GM18505 (cell line): ENCODE data around the gene MSL3B.

Experiments
- ATAC-seq: cut with Tn5 transposase; IDR thresholded peaks from one replicate; pipeline ENCODE4 v1.9.1; 2021; ENCODE audit not compliant: unreplicated experiment
- POLR2A ChIP-seq: IDR thresholded peaks from 4 replicates; pipeline ENCODE4 v1.6.1; 2011; ENCODE audit warnings: borderline replicate concordance; ENCODE audit not compliant: insufficient read depth, insufficient read length; ENCODE audit errors: extremely low read depth

The MSL3B gene

GRCh38 chr2:233848276-233848675 is 19.9 kb downstream of the MSL3B start:
- no peak for ATAC-seq
- no peak for TF ChIP-seq POLR2A

DNA sequence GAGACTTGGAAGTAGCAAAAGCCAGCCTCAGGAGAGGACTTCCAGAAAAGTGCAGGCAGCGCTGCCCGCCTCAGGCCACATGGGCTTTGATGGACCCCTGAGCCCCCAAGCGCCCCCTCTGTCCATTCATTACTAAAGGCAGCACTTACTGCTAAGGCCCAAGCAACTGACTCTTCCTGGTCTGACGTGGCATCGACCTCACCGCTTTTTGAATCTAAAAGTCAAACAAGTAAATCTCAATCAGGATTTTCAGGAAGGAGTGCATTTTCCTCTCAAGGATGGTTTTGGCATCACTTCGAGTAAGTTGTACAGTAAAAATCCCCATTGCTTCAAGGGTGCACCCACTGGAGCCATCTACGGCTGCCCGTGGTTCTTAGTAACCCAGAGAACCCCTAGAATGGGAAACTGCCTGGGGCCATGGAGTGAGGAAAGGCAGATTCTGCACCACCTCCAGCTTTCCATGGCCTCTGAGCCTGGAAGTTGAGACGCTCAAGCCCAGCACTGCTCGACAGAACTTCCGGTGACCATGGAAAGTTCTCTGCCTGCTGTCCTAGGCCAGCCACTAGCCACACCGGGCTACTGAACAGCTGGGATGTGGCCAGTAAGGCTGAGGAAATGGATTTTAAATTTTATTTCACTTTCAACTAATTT is 20.8 kb downstream of the MSL3B start:
- TF ChIP-seq POLR2A, result no peak
- ATAC-seq, result no peak

DNA sequence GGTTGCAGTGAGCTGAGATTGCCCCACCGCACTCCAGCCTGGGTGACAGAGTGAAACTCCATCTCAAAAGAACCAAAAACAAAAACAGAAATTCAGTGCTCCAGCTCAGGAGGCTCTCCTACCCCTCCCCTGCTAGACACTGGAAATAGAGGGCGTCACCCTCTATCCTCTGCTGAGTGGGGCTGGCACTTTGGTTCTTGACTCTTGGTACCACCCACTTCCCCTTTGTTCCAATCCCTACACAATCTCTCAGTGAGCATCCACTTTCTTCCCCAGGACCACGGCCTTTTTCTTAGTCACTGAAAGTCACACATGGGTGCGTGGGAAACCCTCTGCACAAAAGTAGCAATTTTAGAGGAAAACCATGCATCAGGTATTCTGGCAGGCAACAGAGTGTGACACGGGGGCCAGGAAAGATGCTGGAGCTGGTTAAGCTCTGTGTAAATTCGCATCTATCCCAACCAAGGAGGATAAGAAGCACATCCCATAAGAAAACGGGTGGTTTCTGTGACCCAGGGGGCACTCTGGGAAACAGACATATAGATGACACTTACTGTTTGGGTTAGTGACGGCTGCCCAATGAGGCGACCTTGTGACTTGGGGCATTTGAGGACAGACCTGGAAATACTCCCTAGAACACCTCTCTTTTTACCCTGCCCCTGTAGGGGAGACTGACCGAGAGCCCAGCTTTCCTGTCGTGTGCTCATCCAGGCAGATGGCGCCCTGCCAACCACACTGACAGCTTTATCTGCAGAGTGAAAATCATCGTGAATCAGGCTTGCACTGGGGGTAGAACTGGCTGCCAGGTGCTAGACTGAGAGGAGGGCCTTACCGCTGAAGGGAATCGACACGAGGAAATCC is 21.6 kb downstream of the MSL3B start:
- no peak for ATAC-seq
- TF ChIP-seq POLR2A, result no peak

DNA sequence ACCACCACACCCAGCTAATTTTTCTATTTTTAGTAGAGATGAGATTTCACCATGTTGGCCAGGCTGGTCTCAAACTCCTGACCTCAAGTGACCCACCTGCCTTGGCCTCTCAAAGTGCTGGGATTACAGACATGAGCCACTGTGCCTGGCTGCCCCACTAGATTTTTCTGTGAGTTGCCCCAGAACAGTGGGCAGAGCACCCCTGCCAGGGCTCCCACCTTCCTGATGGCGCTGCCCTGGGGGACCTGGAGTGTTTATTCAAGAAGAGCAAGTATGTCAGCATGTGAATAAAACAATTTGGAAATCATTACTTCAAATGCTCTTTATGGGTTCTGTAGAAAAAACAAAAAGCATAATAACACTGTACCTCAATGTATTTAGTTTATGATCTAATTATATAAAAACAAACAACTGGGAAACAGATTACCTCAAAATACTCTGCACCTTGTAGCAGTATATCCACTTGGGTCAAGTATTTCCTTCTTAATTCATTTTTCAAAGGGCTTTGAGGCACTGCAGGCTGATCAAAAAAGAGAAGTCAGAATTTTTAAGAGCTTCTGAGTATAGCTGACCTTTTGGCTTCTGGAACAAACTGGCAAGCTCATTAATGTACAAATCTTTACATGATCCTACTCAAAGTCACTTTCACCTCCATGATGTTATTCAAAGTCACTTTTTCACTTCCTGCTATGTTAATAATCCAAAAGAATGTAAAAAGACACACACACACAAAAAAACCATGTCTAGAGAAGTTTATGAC is 22.7 kb downstream of the MSL3B start:
- ATAC-seq, result no peak
- no peak for TF ChIP-seq POLR2A

GRCh38 chr2:233844836-233845235 is 23.4 kb downstream of the MSL3B start:
- ATAC-seq, result no peak
- TF ChIP-seq POLR2A, result no peak

- TF ChIP-seq POLR2A, result no peak
- ATAC-seq, result no peak
These were observed 23.9 kb downstream of the MSL3B start for GRCh38 chr2:233844064-233844807.

DNA sequence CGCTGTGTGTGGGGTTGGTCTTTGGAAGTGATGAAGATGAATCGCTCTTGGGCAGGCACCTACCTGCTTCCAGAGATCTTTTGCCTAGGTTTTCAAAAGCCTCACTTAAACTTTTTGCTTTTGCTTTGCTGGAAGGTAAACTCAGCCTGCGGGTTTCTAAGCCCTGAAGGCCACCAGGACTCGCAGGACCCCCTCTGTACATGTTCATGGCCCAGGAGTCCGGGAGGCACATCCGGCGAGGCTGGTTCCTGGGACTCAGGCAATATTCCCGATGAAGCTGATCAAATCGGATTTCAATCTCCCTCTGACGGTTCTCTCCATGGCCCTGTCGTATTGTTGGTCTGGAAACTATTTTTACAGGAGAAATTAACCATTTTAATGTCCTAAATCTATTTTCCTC is 27.0 kb downstream of the MSL3B start:
- ATAC-seq, result no peak
- TF ChIP-seq POLR2A, result no peak

DNA sequence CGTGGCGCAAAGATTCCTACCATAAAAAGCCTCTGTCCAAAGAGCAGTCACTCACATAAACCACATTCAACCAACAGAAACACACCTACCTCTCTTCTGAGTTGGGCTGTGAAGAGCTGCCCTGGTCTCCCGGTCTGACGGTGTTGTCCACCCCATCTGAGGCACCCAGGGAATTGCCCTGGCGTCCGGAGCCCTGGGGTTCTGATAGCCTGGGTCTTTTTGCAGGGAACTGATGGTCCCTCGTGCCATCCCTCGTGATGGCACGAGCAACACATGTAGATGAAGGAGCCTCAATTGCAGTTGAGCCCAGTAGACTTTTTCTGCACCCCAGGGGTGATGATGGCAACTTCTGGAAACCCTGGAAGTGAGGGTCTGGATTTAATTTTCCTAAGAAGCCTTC is 27.7 kb downstream of the MSL3B start:
- ATAC-seq, result no peak
- TF ChIP-seq POLR2A, result no peak

DNA sequence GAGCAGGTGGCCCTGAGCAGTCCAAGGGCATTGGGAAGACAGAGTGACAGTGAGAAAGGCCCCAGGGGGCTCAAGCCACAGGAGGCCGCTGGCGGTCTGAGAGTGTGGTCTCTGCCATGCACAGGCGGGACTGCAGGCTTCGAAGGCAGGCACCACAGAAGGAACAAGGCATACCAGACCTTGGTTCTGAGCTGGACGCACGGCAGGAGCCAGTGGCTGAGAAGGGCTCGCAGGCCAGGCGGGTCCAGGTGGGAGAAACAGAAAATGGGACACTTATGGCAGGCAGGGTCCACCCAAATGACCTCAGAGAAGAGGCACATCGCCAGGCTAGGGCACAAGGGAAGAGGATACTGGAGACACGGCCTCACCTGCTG is 28.8 kb downstream of the MSL3B start:
- ATAC-seq, result no peak
- no peak for TF ChIP-seq POLR2A

DNA sequence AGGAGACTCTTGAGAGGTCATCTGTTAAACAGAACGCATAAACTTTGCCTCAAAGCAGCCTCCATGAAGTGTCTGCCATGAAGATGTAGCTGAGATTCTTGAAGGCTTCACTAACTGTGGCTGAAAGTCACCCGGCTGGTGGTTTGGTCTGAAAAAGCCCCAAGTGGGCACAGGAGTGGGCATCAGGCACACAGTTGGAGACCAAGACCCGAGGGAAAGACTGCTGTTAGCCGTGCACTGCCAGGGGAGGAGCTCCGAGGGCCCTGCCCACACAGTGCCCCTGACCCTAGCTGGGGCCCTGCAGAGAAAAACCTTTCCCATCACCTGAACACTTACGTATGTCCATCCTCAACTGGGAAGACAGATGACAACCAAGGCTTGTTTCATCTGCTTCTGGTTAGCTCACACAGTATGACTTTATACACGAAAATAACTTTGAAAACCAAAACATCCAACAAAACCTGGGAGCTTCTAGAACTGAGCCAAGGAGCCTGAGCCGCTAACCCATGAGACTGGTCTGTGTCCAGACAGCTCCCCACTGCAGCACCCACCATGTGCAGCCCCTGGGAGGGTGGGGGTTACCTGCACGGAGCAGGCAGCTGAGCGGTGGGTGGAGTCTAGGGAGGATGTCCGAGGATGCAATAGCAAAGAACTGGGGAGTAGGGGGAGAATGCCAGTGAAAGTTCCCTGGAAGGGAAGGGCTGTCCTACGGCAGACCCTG is 29.3 kb downstream of the MSL3B start:
- TF ChIP-seq POLR2A, result no peak
- no peak for ATAC-seq

DNA sequence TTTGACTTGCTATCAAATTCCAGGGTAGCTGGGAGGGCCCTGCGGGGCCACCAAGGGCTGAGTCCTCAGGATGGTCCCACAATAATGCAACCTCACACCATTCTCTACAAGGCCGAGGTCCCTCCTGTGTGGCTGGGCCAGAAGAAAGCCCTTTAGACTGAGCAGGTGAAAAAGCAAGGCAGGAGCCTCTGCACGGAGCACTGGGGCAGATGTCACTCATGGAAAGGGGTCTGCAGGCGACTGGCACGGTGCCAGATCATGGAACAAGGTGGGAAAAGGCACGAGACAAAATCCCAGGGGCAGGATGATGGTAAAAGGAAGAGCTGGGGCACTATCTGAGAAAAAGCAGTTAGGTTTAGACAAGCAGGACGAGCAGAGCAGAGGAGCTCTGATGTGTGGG is 29.9 kb downstream of the MSL3B start:
- ATAC-seq, result no peak
- no peak for TF ChIP-seq POLR2A

GRCh38 chr2:233837694-233838229 is 30.4 kb downstream of the MSL3B start:
- ATAC-seq, result no peak
- TF ChIP-seq POLR2A, result no peak
